ENCODE measurements around the gene GBP1.

DNA sequence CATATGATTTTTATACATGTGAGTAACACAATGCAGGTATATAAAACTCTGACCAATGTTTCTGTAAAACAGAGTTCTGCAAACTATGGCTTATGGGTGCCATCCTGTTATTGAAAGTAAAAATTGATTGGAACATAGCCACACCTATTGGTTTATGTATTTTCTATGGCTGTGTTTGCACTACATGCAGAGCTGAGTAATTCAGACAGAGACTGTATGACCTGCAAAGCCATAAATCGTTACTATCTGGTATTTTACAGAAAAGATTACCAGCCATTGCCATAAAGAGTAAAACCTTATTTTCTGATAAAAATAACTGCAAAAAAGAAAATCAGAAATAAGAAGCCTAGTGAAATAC is 13.1 kb downstream of the GBP1 start:
- TF ChIP-seq, protein P1, sequence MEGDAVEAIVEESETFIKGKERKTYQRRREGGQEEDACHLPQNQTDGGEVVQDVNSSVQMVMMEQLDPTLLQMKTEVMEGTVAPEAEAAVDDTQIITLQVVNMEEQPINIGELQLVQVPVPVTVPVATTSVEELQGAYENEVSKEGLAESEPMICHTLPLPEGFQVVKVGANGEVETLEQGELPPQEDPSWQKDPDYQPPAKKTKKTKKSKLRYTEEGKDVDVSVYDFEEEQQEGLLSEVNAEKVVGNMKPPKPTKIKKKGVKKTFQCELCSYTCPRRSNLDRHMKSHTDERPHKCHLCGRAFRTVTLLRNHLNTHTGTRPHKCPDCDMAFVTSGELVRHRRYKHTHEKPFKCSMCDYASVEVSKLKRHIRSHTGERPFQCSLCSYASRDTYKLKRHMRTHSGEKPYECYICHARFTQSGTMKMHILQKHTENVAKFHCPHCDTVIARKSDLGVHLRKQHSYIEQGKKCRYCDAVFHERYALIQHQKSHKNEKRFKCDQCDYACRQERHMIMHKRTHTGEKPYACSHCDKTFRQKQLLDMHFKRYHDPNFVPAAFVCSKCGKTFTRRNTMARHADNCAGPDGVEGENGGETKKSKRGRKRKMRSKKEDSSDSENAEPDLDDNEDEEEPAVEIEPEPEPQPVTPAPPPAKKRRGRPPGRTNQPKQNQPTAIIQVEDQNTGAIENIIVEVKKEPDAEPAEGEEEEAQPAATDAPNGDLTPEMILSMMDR (IDR thresholded peaks at IDR 0.05; ENCODE audit: insufficient read depth, low read depth, low read length): no peak
- no peak for TF ChIP-seq EZH2 (IDR thresholded peaks at IDR 0.05; ENCODE audit: insufficient read depth, low read length)

All from astrocyte (in vitro differentiated cells and primary cell).